ENCODE data around the gene CCDC150.
A peak's percentile ranks its signal among the peaks of the same experiment; 100 is the strongest.
"Not testable (repeated sequence)": the region's sequence is repeated elsewhere in the genome, so short reads cannot be mapped to it uniquely, and the experiment has no call there.

CCDC150 gene

GRCh38 chr2:196718419-196719109 is 79.0 kb downstream of the CCDC150 start:
- no peak for DNase-seq

GRCh38 chr2:196719110-196719872 is 79.8 kb downstream of the CCDC150 start:
- DNase-seq = no peak

- no peak for DNase-seq
Observed at GRCh38 chr2:196723571-196723970, 84.1 kb downstream of the CCDC150 start.

GRCh38 chr2:196725218-196725617 is 85.7 kb downstream of the CCDC150 start:
- DNase-seq = no peak

GRCh38 chr2:196725882-196726281 is 86.4 kb downstream of the CCDC150 start:
- no peak for DNase-seq

GRCh38 chr2:196729418-196729817 is 89.9 kb downstream of the CCDC150 start:
- no peak for DNase-seq

- DNase-seq = not testable (repeated sequence)
Observed at GRCh38 chr2:196736646-196737045, 97.1 kb downstream of the CCDC150 start.

- DNase-seq = no peak
Observed at GRCh38 chr2:196737046-196737445, 97.5 kb downstream of the CCDC150 start.

GRCh38 chr2:196739031-196739430 is 99.5 kb downstream of the CCDC150 start:
- no peak for DNase-seq

- no peak for DNase-seq
Observed at GRCh38 chr2:196742216-196742615, 102.7 kb downstream of the CCDC150 start.

GRCh38 chr2:196742685-196743084 is 103.2 kb downstream of the CCDC150 start:
- DNase-seq = no peak

- no peak for DNase-seq
Observed at GRCh38 chr2:196743165-196743564, 103.7 kb downstream of the CCDC150 start.

GRCh38 chr2:196745711-196746110 is 106.2 kb downstream of the CCDC150 start:
- DNase-seq = no peak

- DNase-seq = no peak
Observed at GRCh38 chr2:196747400-196747799, 107.9 kb downstream of the CCDC150 start.

- no peak for DNase-seq
Observed at GRCh38 chr2:196748123-196748522, 108.6 kb downstream of the CCDC150 start.

- DNase-seq = no peak
Observed at GRCh38 chr2:196750291-196750923, 110.9 kb downstream of the CCDC150 start.

- DNase-seq = peak; percentile 40
Observed at GRCh38 chr2:196750977-196751631, 111.6 kb downstream of the CCDC150 start.

GRCh38 chr2:196758474-196759377 is 119.2 kb downstream of the CCDC150 start:
- no peak for DNase-seq

GRCh38 chr2:196759378-196759706 is 119.8 kb downstream of the CCDC150 start:
- no peak for DNase-seq

- no peak for DNase-seq
Observed at GRCh38 chr2:196767101-196767500, 127.6 kb downstream of the CCDC150 start.
